NK-92 (cell line): ENCODE measurements around the gene SLC9A1.
"Not testable (repeated sequence)": the region's sequence is repeated elsewhere in the genome, so short reads cannot be mapped to it uniquely, and the experiment has no call there.

Experiments used
- DNase-seq: peaks from one replicate; lab custom pipeline; 2025; ENCODE audit not compliant: unreplicated experiment; lab: John Stamatoyannopoulos, UW

The SLC9A1 gene

DNA sequence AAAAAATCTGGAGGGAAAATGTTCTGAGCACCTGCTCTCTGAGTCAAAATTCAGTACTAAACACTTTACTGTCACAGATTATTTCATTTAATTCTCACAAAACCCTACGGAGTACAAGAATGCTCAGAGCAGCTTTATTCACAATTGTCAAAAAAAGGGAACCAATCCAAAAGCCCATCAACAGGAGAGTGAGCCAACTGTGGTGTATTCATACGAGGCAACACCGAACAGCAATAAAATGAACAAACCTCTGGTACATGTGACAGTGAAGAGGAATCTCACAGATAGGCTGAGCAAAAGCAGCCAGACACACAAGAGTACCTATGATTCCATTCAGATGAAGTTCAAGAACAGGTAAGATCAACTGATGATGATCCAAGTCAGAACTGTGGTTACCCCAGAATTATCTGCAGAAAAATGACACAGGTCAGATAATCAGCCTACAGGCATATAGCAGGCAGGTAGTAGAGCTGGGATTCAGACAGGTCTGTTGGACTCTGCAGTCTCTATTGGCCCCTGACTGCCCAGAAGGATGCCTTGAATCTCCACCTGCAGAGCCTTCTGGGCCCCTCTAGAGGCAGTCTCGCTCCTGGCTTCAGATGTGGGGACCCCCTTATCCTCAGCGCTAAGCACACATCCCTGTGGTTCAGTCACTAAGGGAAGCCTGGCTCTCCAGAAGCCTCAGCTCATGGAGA is 19.2 kb downstream of the SLC9A1 start:
- DNase-seq: no peak

DNA sequence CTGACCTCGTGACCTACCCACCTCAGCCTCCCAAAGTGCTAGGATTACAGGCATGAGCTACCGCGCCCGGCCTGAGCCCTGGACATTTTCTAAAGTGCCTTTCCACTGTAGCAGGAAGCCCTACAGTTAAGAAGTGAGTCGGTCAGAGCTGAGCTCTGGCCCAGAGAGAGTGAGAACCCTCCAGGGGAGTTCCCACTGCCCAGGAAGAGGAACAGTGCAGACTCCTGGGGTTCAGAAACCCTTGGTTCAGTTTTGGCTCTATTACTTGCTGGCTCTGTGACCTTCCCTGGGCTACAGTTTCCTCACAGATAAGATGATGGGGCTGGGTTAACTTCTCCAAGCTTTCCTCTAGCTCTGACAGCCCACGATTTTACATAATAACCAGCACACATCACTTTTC is 20.9 kb downstream of the SLC9A1 start:
- no peak for DNase-seq

DNA sequence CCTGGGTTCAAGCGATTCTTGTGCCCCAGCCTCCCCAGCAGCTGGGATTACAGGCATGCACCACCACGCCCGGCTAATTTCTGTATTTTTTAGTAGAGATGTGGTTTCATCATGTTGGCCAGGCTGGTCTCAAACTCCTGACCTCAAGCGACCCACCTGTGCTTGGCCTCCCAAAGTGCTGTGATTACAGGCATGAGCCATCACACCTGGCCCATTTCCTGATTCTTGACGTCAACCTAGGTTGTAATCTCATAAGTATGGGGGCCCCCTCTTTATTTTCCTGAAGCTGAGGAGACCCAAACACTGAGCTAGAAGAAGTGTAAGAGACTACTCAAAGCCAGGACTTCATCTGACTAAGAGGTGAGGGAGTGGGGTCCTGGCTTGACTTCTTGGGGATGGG is 21.8 kb downstream of the SLC9A1 start:
- DNase-seq: no peak

DNA sequence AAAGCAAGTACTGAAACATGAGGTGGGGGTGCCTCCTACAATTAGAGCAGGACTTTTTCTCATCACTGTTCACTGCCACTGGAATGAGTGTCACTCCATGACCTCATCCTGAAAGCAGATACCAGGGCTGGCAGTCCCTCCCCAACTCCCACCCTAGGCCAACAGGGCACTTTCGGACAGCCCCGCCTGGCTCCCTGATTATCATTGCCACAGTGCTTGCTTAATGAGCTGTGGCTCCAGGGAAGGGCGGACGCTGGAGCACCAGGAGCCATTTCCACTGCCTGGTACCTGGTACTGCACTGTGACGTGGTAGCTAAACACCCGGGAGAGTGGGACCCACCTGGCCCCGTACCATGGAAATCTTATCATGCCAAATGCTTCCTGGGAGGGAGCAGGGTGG is 22.3 kb downstream of the SLC9A1 start:
- no peak for DNase-seq

DNA sequence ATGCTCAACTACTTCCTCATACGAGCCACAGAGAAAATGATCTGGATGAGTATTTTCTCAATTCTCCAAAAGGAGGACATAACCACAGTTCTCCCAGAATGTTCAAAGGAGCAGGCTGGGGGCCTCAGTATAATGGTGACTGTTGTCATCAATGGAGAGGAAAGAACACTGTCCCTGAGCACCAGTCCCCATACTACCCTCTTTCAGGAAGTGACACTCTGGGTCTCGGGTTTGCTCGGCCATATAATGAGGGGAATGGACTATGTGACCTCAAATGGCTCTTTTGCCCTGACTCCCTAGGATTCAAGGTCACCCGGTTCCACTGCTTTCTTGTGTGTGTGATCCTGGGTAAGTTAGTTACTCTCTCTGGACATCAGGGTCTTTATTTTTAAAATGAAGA is 22.8 kb downstream of the SLC9A1 start:
- no peak for DNase-seq

DNA sequence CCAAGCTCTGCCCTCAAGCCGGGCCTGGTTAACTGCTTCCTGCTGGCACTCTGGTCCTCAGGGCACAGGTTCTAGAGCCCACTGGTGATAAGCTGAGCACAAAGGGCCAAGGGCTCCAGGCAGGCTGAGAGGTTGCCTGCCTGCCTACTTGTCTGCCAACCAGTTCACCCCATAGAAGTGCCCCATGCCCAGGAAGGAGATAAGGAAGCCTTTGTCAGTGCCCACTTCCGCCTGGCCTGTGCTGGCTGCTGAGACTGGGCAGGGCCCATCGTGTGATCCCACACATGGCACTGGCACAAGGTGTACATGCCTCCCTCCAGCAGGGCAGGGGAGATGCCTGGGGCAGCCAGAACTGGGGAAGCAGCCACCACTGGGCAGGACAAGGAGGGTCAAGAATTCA is 24.1 kb downstream of the SLC9A1 start:
- DNase-seq: no peak

DNA sequence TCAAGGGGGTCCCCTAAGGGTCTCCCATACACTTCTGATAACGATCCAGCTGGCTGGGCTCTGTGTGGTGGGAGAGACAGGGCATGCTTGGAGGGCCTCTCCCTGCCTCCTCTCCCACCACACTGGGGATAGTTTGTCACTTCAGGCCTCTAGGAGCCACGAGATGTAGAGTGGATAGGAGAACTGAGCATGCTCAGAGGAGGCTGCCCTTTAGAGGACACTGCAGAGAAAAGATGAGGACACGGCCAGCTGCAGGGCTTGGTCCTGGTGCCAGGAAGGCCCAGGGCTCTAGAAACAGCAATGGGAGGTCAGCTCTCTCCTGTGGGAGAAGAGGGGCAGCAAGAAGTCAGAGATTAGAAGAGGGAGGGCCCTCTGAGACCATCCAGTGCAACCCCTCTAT is 25.7 kb downstream of the SLC9A1 start:
- no peak for DNase-seq

DNA sequence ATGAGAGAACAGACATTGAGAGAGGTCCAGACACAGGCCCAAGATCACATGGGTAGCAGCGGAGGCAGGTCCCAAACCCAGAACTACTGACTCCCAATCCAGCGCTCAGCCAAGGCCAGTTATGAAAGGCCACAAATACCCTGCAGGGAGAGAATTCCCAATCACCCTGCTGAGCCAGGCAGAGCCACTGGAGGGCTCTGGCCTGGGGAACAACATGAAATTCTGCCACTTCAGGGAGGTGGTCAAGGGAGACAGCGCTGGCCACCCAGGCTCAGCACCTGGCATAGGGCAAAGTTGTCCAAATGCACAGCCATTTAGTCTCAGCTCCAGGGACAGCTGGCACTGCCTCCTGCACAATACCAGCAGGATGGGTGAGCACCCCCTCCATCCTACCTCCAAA is 27.5 kb downstream of the SLC9A1 start:
- DNase-seq: no peak

DNA sequence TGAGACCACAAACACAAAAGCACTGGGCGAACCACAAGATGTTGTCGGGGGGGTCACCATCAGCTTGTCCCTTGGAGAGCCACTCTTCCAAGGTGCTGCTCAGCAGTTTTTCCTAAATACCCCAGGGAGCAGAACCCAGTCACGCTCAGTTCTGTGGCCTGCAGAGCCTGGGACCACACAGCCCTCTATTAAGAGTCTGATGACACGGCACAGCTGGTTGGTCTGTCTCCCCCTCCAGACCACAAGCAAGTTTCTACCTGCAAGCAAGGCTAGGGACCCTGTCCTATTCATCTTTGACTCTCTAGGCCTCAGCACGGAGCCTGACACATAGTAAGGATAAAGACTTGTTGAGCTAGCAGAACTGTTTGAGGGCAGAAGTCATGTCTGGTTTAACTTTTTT is 28.5 kb downstream of the SLC9A1 start:
- no peak for DNase-seq

DNA sequence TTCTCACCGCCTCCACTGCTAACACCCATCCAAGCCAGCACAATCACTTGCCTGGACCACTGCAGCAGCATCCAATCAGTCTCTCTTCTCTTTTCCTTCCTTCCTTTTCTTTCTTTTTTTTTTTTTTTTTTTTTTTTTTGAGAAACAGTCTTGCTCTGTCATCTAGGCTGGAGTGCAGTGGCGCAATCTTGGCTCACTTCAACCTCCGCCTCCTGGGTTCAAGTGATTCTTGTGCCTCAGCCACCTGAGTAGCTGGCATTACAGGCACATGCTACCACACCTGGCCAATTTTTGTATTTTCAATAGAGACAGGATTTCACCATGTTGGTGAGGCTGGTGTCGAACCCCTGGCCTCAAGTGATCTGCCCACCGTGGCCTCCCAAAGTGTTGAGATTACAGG is 29.8 kb downstream of the SLC9A1 start:
- DNase-seq: not testable (repeated sequence)

DNA sequence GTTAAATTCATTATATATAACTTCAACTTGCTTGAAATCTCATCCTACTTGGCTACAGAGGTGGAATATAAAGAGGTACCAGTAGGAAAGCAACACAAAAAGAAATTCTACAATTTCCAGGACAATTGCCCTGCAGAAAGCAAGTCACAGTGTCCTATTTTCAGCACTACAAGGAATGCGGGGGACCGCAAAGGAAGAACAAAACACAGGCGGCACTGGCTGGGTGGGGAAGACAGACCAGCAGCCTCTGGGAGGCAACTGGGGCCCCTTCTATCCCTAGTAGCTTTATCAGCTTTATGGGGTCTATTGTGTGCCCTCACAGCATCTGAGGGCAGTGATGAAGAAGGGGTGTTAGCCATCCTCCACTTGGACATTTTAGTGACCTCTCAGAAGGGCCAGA is 30.5 kb downstream of the SLC9A1 start:
- DNase-seq: no peak

DNA sequence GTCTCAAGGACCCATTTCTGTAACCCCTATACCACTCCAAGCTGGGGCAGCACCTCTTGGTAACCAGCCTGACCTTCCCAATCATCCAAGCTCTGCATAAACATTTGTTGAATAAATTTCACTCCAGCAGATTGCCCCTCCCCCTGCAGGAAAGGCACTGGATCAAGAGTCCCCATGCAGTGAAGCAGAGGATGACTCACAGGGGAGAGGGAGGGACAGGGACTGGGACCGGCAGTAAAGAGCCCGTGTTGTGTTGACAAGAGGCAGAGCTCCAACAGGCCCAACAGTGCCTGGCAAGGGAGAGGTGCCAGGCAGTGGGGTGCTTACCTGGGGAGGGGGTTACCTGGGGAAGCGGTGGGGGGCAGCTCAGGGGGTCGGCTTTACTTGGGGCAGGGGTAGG is 32.3 kb downstream of the SLC9A1 start:
- DNase-seq: no peak

DNA sequence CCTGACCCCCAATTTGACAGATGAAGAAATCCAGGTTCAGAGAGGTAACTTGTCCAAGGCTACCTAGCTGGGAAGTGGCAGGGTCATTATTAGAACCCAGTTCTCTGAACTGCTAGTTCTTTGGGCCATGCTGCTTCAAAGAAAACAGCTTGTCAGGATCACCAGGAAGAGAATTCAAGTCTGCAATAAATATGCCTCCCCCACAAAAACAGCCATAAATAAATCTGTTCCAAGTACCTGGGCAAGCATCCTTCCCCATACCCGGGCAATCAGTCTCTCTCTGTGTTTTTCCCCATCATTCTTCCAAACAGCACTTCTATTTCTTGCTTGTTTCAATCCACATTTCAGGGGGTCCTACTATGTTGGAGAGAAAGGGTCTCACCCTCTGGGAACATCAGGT is 34.1 kb downstream of the SLC9A1 start:
- DNase-seq: no peak

DNA sequence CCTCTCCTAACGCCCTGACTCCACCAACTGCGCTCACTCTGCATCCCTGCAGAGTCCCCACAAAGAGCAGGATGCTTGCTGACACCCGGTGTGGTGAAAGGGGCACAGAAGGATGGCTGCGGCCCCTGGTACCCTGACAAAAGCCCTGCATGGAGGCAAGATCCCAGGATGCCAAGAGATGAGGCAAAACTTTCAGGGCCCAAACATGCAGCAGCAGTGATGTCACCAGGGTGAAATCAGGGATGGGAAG is 36.6 kb downstream of the SLC9A1 start:
- DNase-seq: no peak

DNA sequence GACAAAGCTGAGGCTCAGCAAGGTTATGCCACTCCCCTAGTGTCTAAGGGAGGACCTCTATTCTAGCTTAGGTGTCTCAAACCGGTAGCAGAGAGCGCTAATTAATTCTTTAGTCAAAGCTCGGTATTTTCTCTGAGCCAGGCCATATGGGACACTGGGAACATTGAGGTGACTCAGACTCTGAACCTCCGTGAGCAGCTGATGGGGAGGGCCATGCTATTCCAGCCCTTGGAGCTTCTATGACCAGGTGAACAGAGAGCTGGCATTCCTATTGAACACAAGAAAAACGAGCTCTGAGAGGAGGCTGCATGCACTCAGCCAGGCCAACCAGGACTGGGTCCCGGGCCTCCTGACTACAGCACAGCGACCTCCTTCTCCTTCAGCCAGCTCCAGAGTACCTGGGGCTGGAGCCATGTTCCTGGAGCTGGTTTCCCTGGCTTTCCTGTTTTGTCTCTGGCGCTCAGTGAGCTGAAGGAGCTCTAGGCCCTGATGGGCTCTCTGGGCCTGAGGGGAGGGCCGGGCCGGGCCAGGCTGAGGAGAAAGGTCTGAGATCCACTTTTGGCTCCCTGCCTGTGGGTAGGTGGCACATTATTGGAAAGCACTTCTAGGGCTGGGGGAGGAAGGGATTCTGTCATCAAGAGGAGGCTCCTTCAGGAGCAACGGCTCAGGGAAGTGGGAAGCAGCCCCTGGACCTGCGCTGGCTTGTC is 37.0 kb downstream of the SLC9A1 start:
- no peak for DNase-seq

DNA sequence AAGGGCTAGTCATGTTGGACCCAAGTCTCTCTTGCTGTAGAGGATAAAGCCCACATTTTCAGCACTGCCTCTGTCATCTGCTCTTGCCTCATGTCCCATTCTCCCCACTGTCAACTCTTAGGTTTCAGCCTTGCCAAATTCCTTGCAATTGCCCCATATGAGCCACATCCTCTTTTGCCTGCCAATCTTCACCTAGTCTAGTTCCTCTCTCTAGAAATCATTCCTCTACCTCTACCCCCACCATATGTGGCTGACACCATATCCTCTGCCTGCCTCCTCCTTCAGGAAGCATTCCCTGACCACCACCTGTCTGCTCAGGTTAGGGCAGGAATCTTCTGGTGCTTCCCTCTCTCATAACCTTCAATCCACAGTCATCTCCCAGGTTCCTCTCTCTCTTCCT is 38.2 kb downstream of the SLC9A1 start:
- DNase-seq: no peak

DNA sequence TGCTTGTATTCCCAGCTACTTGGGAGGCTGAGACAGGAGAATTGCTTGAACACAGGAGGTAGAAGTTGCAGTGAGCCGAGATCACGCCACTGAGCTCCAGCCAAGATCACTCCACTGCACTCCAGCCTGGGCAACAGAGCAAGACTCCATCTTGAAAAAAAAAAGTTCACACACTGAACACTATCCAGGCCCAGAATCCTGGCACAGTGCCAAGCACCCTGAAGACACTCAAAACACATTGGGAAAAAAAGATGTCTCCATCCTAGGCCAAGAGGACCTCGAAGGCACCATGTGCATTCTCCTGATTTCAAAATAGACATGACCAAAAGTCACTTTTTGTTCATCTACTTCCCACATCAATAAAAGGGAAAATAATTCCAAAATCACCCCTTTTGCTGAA is 38.7 kb downstream of the SLC9A1 start:
- DNase-seq: no peak

DNA sequence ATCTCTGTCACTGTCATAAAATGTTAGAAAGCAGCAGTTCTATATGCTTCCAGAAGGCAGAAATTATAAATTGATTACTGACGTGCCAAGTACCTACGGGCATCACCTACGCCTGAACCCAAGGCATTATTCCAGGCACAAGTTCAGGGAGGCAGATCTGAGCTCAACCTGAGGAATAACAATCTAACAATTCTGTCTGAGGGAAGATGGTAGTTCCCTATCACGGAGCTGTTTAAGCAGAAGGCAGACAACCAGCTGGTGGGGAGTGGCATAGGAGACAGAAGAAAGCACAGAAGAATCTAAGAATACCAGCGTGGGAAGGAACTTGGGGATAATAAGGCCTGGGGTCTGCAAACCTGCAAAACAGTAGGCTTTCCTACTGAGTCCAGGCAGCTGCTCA is 40.4 kb downstream of the SLC9A1 start:
- no peak for DNase-seq

DNA sequence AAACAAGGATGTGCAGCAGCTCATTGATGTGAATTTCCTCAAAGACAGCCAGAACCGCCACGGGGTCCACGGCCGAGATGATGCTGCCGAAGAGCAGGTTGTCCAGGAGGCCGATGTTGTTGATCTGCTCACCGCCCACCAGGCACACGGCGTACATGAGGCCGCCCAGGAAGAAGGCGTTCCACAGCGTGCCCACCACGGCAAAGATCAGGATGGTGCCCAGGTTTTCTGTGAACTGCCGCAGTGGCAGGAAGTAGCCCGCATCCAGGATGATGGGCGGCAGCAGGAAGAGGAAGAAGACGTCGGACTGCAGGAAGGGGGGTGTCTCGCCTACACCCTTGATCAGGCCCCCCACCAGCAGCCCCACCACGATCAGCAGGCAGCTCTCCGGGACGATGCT is 41.1 kb downstream of the SLC9A1 start:
- no peak for DNase-seq

DNA sequence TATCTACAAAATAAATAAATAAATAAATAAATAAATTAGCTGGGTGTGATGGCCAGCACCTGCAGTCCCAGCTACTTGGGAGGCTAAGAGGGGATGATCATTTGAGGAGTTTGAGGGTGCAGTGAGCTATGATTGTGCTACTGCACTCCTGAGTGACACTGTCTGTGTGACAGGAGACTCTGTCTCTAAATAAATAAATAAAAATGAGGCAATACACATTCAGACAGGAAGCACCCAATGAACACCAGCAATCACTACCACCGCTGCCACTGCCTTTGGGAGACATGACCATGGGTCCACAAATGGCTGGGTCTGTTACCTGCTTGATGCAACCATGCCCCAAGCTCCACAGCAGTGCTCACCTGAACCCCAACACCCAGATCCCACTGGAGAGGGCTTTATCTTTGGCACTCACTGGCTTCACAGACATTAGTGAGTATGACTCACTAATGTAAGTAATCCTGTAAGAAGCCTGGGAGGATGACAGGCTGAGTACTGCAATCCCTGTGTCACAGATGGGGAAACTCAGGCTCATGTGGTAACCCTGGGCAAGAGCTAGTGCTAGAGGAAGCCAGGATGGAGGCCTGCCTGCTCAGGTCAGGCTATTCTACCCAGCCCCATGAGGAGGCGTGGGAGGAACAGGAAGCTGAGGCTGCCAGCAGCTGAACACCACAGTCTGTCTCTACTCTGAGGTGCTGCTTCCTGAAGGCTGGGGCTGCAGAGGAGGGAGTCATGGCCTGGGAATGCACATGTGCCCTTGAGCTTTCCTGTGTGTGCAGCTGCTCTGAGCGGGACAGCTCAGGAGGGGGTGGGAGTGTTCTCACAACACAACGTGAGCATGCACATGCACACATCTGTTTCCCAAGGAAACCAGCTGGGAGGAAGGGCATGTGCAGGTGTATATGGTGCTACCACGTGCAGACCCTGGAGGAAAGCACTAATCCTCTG is 43.0 kb downstream of the SLC9A1 start:
- no peak for DNase-seq

DNA sequence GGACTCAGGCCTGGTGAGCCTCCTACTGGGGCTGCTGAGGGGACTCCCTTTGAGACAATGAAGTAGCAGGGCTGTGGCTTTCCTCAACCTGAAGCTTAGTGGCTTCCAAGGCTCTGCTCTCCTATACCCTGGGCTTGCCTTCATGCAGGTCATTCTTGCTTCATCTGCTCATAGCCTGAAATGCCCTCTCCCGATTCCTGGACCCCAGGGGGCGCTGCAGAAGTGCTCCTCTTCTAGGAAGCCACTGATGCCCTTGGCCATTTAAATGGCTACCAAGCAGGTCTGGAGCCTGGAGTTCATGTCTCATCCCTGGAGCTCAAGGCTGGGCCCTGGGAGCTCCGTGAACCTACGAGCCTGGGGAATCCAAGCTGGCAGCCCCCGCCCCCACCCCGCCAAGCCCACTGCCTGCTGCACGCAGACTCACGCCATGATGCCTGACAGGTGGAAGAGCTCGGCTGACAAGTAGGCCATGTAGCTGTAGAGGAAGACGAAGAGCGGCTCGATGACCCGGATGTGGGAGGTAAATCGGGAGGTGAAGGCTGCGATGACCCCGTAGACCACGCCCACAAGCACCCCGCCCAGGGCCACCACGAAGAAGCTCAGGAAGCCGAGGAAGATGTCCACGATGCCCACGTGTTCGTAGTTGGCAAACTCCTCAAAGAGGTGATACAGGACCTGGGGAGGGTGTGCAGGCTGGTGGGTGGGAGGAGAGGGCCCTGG is 45.7 kb downstream of the SLC9A1 start:
- no peak for DNase-seq

DNA sequence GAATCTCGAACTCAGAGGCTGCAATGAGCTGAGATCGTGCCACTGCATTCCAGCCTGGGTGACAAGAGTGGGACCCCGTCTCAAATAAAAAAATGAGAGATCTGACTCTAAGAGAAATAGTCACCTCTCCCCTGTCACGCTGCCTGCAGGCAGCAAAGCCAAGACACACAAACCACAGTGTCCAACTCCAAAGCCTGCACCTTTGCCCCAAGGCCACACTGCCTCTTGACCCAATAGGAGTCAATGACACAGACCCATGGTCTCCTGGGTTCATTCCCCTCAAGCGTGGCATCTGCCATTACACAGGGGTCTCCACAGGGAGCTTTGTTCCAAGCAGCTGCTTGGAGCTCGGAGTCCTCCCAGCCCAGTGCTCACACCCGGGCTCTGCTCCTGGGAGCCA is 46.3 kb downstream of the SLC9A1 start:
- DNase-seq: no peak
